Activated CD4-positive, alpha-beta T cell treated with anti-CD3 and anti-CD28 coated beads for 36 hours (primary cell): Measurements from ENCODE around the gene MAD1L1. TPM values are rescaled to one million over a fixed set of nuclear protein-coding genes. Genes with fewer than 3 reads are reported as not detected.

Experiments used
- ATAC-seq: fragments of 200-7000 bp; cut with Tn5 transposase; one replicate; pipeline ENCODE4 v1.10.0; 2021; ENCODE audit warnings: mild to moderate bottlenecking, moderate library complexity
- CTCF ChIA-PET: fragments of 350-600 bp; sonication (Branson Sonifier 250); formaldehyde crosslinking; loops from one replicate; lab custom pipeline; 2021; ENCODE audit warnings: antibody characterized with exemption; lab: Charles Lee
- POLR2A ChIA-PET: fragments of 350-600 bp; sonication (Branson Sonifier 250); formaldehyde crosslinking; loops from one replicate; lab custom pipeline; 2021; ENCODE audit warnings: antibody characterized with exemption, inconsistent platforms; lab: Charles Lee
- DNase-seq: peaks from one replicate; pipeline ENCODE4 v3.0.0-alpha.2; 2020
- H3K27ac Mint-ChIP-seq: one replicate; pipeline ENCODE4 v1.8.0; 2021; ENCODE audit warnings: mixed read lengths
- H3K27me3 Mint-ChIP-seq: one replicate; pipeline ENCODE4 v1.8.0; 2021; ENCODE audit warnings: mixed read lengths
- H3K36me3 Mint-ChIP-seq: one replicate; pipeline ENCODE4 v1.8.0; 2021; ENCODE audit warnings: low read depth, mixed read lengths
- H3K4me1 Mint-ChIP-seq: one replicate; pipeline ENCODE4 v1.8.0; 2021; ENCODE audit warnings: mixed read lengths
- H3K4me3 Mint-ChIP-seq: one replicate; pipeline ENCODE4 v1.8.0; 2021; ENCODE audit warnings: mild to moderate bottlenecking, moderate library complexity, mixed read lengths
- H3K9me3 Mint-ChIP-seq: one replicate; pipeline ENCODE4 v1.8.0; 2021; ENCODE audit warnings: low read depth, mixed read lengths
- intact Hi-C, 2 experiments: fragments of 100-400 bp; cut with DNase I in 1 of 2; cut with micrococcal nuclease in 1 of 2; formaldehyde crosslinking; loops; one replicate each; pipeline versions ENCODE4 v1.14.2 to v1.15.1; 2022 to 2024; cut with DNase I, micrococcal nuclease
- total RNA-seq, 2 experiments: library from RNA; stranded (reverse); gene quantifications; one replicate each; pipeline ENCODE4 v1.2.3, GENCODE V29; 2021

MAD1L1 gene
- total RNA-seq, 2 experiments from 2014 or later: 50.2 to 61.7 TPM

GRCh38 chr7:2030475-2031450 lies 202.0 kb downstream of the MAD1L1 start:
- Mint-ChIP-seq H3K27me3 (no peaks in the 10 kb centered on the region), H3K27ac (no peak overlapping the region), H3K9me3 (peaks cover 20% of the 10 kb centered on the region), H3K36me3 (peaks cover 26% of the 10 kb centered on the region), H3K4me3 (no peak overlapping the region), H3K4me1 (peaks cover 21% of the 10 kb centered on the region)
- peak; percentile 52 for DNase-seq
- ChIA-PET POLR2A (no interaction called here), CTCF (interaction anchor here (0.6 kb wide), 1 partner anchor 159 kb away, joined by 3 read pairs; no protein-coding TSS in a partner anchor)
- peak; percentile 49 for ATAC-seq
- intact Hi-C loops: no loop called here

GRCh38 chr7:2029936-2030335 lies 202.8 kb downstream of the MAD1L1 start:
- Mint-ChIP-seq H3K36me3 (peaks cover 29% of the 10 kb centered on the region), H3K27ac (no peak overlapping the region), H3K4me1 (peaks cover 21% of the 10 kb centered on the region), H3K4me3 (no peak overlapping the region), H3K27me3 (no peaks in the 10 kb centered on the region), H3K9me3 (peaks cover 25% of the 10 kb centered on the region)
- ATAC-seq (no peak), DNase-seq (no peak)
- intact Hi-C loops: no loop called here
- ChIA-PET POLR2A (no interaction called here), CTCF (interaction anchor here (0.6 kb wide), 2 partner anchors 181 to 269 kb away, joined by 3 read pairs; no protein-coding TSS in a partner anchor)

- POLR2A ChIA-PET: no interaction called here
- CTCF ChIA-PET: interaction anchor here (0.6 kb wide), 2 partner anchors 182 to 268 kb away, joined by 3 read pairs; no protein-coding TSS in a partner anchor
- H3K27ac Mint-ChIP-seq: no peak overlapping the region
These were observed 203.4 kb downstream of the MAD1L1 start for GRCh38 chr7:2029211-2029905.

GRCh38 chr7:2028733-2029132 lies 204.0 kb downstream of the MAD1L1 start:
- peaks cover 33% of the 10 kb centered on the region for H3K9me3 Mint-ChIP-seq

More at GRCh38 chr7:2029211-2029905, 203.4 kb downstream of the MAD1L1 start:
- Mint-ChIP-seq H3K9me3 (peaks cover 30% of the 10 kb centered on the region), H3K36me3 (peaks cover 34% of the 10 kb centered on the region), H3K27me3 (no peaks in the 10 kb centered on the region), H3K4me3 (no peak overlapping the region), H3K4me1 (peaks cover 21% of the 10 kb centered on the region)
- DNase-seq (no peak), ATAC-seq (no peak)
- intact Hi-C loops: no loop called here

GRCh38 chr7:2025188-2025587 lies 207.6 kb downstream of the MAD1L1 start:
- intact Hi-C loops: no loop called here
- no peak overlapping the region for H3K4me3 Mint-ChIP-seq
- ChIA-PET POLR2A (no interaction called here), CTCF (interaction anchor here (0.8 kb wide), 1 partner anchor 14 kb away, joined by 3 read pairs; no protein-coding TSS in a partner anchor)
- peaks cover 33% of the 10 kb centered on the region for H3K9me3 Mint-ChIP-seq
- peaks cover 35% of the 10 kb centered on the region for H3K36me3 Mint-ChIP-seq
- ATAC-seq: no peak
- peaks cover 11% of the 10 kb centered on the region for H3K4me1 Mint-ChIP-seq
- DNase-seq: no peak
- H3K27me3 Mint-ChIP-seq: no peaks in the 10 kb centered on the region
- H3K27ac Mint-ChIP-seq: no peak overlapping the region

More at GRCh38 chr7:2028733-2029132, 204.0 kb downstream of the MAD1L1 start:
- CTCF ChIA-PET: no interaction called here
- H3K27me3 Mint-ChIP-seq: no peaks in the 10 kb centered on the region
- no peak for DNase-seq
- POLR2A ChIA-PET: no interaction called here
- intact Hi-C loops: no loop called here
- H3K4me1 Mint-ChIP-seq: peaks cover 21% of the 10 kb centered on the region
- H3K4me3 Mint-ChIP-seq: no peak overlapping the region
- ATAC-seq: no peak
- peaks cover 37% of the 10 kb centered on the region for H3K36me3 Mint-ChIP-seq
- no peak overlapping the region for H3K27ac Mint-ChIP-seq

GRCh38 chr7:2024567-2024918 lies 208.2 kb downstream of the MAD1L1 start:
- POLR2A ChIA-PET: no interaction called here
- intact Hi-C loops: no loop called here
- Mint-ChIP-seq H3K9me3 (peaks cover 31% of the 10 kb centered on the region), H3K27ac (no peak overlapping the region), H3K4me1 (peaks cover 15% of the 10 kb centered on the region), H3K36me3 (peaks cover 32% of the 10 kb centered on the region), H3K27me3 (no peaks in the 10 kb centered on the region), H3K4me3 (no peak overlapping the region)
- no peak for ATAC-seq
- no peak for DNase-seq
- CTCF ChIA-PET: interaction anchor here (0.8 kb wide), 1 partner anchor 15 kb away, joined by 3 read pairs; no protein-coding TSS in a partner anchor

GRCh38 chr7:2023877-2024566 lies 208.7 kb downstream of the MAD1L1 start:
- Mint-ChIP-seq H3K4me1 (peaks cover 18% of the 10 kb centered on the region), H3K27ac (no peak overlapping the region), H3K4me3 (no peak overlapping the region), H3K36me3 (peaks cover 28% of the 10 kb centered on the region), H3K27me3 (no peaks in the 10 kb centered on the region), H3K9me3 (peaks cover 28% of the 10 kb centered on the region)
- POLR2A ChIA-PET: no interaction called here
- CTCF ChIA-PET: interaction anchor here (0.7 to 1.1 kb wide), 2 partner anchors 324 to 1356 kb away, joined by 3 read pairs; no protein-coding TSS in a partner anchor
- intact Hi-C loops: no loop called here
- DNase-seq (no peak), ATAC-seq (no peak)

GRCh38 chr7:2022737-2023250 lies 210.0 kb downstream of the MAD1L1 start:
- H3K9me3 Mint-ChIP-seq: peaks cover 22% of the 10 kb centered on the region
- intact Hi-C loops: no loop called here
- POLR2A ChIA-PET: no interaction called here
- peaks cover 18% of the 10 kb centered on the region for H3K36me3 Mint-ChIP-seq
- CTCF ChIA-PET: interaction anchor here (1.1 kb wide), 1 partner anchor 325 kb away, joined by 3 read pairs; no protein-coding TSS in a partner anchor
- DNase-seq (no peak), ATAC-seq (no peak)
- no peak overlapping the region for H3K27ac Mint-ChIP-seq
- peaks cover 22% of the 10 kb centered on the region for H3K4me1 Mint-ChIP-seq
- H3K4me3 Mint-ChIP-seq: no peak overlapping the region
- no peaks in the 10 kb centered on the region for H3K27me3 Mint-ChIP-seq

GRCh38 chr7:2022021-2022409 lies 210.7 kb downstream of the MAD1L1 start:
- no peaks in the 10 kb centered on the region for H3K27me3 Mint-ChIP-seq
- peaks cover 24% of the 10 kb centered on the region for H3K4me1 Mint-ChIP-seq
- ChIA-PET POLR2A (no interaction called here), CTCF (interaction anchor here (0.6 kb wide), 1 partner anchor 94 kb away, joined by 5 read pairs; no protein-coding TSS in a partner anchor)
- H3K36me3 Mint-ChIP-seq: peaks cover 18% of the 10 kb centered on the region
- intact Hi-C loops: no loop called here
- DNase-seq (no peak), ATAC-seq (no peak)
- H3K9me3 Mint-ChIP-seq: peaks cover 22% of the 10 kb centered on the region
- no peak overlapping the region for H3K4me3 Mint-ChIP-seq
- H3K27ac Mint-ChIP-seq: no peak overlapping the region

- POLR2A ChIA-PET: no interaction called here
- CTCF ChIA-PET: no interaction called here
- ATAC-seq: peak; percentile 93
- H3K27ac Mint-ChIP-seq: peak overlapping the region; percentile 86
- H3K4me1 Mint-ChIP-seq: peaks cover 25% of the 10 kb centered on the region
- no peaks in the 10 kb centered on the region for H3K27me3 Mint-ChIP-seq
- peak overlapping the region; percentile 45 for H3K4me3 Mint-ChIP-seq
- DNase-seq: peak; percentile 81
- intact Hi-C loops: loop anchor here in 1 of 2 experiments (1.0 to 2.0 kb wide), 5 partner anchors 17 to 383 kb away; partner anchors contain the start of genes CHST12 and SNX8
- H3K9me3 Mint-ChIP-seq: peaks cover 8% of the 10 kb centered on the region
- peaks cover 9% of the 10 kb centered on the region for H3K36me3 Mint-ChIP-seq
These were observed 212.8 kb downstream of the MAD1L1 start for GRCh38 chr7:2019711-2020511.
